Fibroblast of skin of scalp (primary cell): ENCODE results near the gene ARMC3.

Experiments
- DNase-seq: peaks from one replicate; pipeline ENCODE4 v3.0.0-alpha.2; 2013

Gene ARMC3

GRCh38 chr10:23081221-23081750 is 153.4 kb downstream of the ARMC3 start:
- no peak for DNase-seq

- no peak for DNase-seq
These were observed 154.0 kb downstream of the ARMC3 start for GRCh38 chr10:23081891-23082290.
